ENCODE data around the gene PTPA. TPM values are rescaled to one million over a fixed set of nuclear protein-coding genes. Genes with fewer than 3 reads are reported as not detected.

Gene PTPA
- total RNA-seq (2014; rRNA removed; shearing (Covaris generic); ENCODE audit: low replicate concordance): 62.7 and 98.6 TPM in 2 replicates

DNA sequence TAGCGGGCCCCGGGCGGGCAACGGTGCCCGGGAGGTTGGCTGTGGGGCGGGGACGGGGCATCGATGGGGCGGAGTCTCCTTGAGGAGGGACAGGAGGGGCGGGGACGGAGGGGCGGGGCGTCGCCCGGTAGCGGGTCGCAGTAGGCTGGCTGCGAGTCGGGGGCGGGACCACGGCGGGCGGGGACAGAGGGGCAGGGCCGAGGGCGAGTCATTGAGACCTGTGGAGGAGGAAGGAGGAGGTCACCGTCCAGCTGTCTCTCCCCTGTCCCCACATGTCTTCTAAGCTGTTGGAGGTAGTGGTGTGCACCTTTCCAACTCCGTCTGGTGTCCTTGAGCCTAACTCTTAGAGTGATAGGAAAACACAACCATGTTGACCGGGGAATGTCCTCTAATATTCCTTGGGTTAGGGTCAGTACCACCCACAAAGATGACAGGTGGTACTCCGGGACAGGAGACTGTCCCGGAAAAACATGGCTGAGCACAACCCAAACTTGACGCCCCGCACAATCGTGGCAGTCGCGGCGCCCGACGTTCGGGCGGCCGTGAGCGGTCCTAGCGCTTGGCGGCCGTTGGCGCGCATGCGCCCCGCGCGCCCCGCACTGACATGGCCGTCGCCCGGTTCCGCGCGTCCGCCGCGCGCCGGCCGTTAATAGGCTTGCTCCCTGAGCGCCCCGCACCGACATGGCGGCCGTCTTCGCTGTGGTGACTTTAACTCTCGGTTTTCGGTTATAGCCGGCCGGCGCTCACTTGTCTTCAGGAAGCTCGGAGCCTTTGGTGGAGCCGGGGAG lies at the start of gene PTPA, which contains the start of gene CRAT:
Gene PTPA (plus strand): TSS at position 676 of the 788 bp plus-strand sequence. CDS start 186 bp downstream, outside the sequence.
Gene CRAT (minus strand): TSS at position 54 of the 788 bp plus-strand sequence. CDS start 284 bp downstream, outside the sequence.
- Histone ChIP-seq H2AFZ (ENCODE audit: low read length) (peak within 1 kb of the TSS; percentile 62), H4K20me1 (ENCODE audit: insufficient read depth, low read depth, low read length) (no peaks in the 10 kb centered on the region), H3K27ac (ENCODE audit: low read length) (peak within 1 kb of the TSS; percentile 74), H3K4me3 (ENCODE audit: low read length) (peak within 1 kb of the TSS; percentile 92), H3K9me3 (ENCODE audit: low read length) (no peaks in the 10 kb centered on the region), H3K4me2 (ENCODE audit: low read depth, low read length, poor library complexity, severe bottlenecking) (peak within 1 kb of the TSS; percentile 85), H3K36me3 (ENCODE audit: insufficient read depth, low read length) (no peaks in the 10 kb centered on the region), H3K9me2 (replicated peaks; ENCODE audit: insufficient read depth, low read length) (no peaks in the 10 kb centered on the region), H3K27me3 (ENCODE audit: low read length) (no peaks in the 10 kb centered on the region), H3K9ac (ENCODE audit: low read length) (peak within 1 kb of the TSS; percentile 96), H3K79me2 (ENCODE audit: low read length) (peaks cover 46% of the 10 kb centered on the region), H3K4me1 (ENCODE audit: low read length) (peaks cover 31% of the 10 kb centered on the region)
- peak; percentile 96 for DNase-seq

DNA sequence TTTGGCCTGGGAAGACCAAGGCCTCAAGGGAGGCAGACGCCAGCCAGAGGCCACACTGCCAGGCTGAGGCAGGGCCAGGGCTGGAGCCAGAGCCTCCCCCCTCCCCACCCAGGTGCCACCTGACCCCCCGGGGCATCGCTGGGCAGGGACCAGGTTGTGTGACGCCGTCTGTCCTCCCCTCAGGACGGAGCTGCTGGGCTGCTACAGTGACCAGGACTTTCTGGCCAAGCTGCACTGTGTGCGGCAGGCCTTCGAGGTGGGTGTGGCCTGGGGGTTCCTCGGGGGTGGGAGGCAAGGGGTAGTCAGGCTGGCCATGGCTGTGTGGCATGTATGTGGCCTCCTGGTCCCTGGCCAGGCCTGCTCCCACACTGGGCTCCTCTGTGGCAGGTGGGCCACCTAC lies 48.2 kb upstream of the PTPA start:
- Histone ChIP-seq H3K9me2 (replicated peaks; ENCODE audit: insufficient read depth, low read length) (no peaks in the 10 kb centered on the region), H3K9ac (ENCODE audit: low read length) (no peak overlapping the region), H4K20me1 (ENCODE audit: insufficient read depth, low read depth, low read length) (no peaks in the 10 kb centered on the region), H3K36me3 (ENCODE audit: insufficient read depth, low read length) (peaks cover 6% of the 10 kb centered on the region; the same call in 1 of the 2 replicates), H3K9me3 (ENCODE audit: low read length) (no peaks in the 10 kb centered on the region), H3K27me3 (ENCODE audit: low read length) (no peaks in the 10 kb centered on the region), H3K4me3 (ENCODE audit: low read length) (no peak overlapping the region), H3K27ac (ENCODE audit: low read length) (no peak overlapping the region), H3K4me2 (ENCODE audit: low read depth, low read length, poor library complexity, severe bottlenecking) (no peak overlapping the region), H2AFZ (ENCODE audit: low read length) (no peak overlapping the region), H3K79me2 (ENCODE audit: low read length) (no peaks in the 10 kb centered on the region), H3K4me1 (ENCODE audit: low read length) (no peaks in the 10 kb centered on the region)
- DNase-seq: no peak

- H3K4me2 ChIP-seq (ENCODE audit: low read depth, low read length, poor library complexity, severe bottlenecking): no peak overlapping the region
- H2AFZ ChIP-seq (ENCODE audit: low read length): no peak overlapping the region
- no peaks in the 10 kb centered on the region for H3K9me3 ChIP-seq (ENCODE audit: low read length)
- no peak overlapping the region for H3K27ac ChIP-seq (ENCODE audit: low read length)
- peaks cover 6% of the 10 kb centered on the region; the same call in 1 of the 2 replicates for H3K36me3 ChIP-seq (ENCODE audit: insufficient read depth, low read length)
- H3K4me1 ChIP-seq (ENCODE audit: low read length): no peaks in the 10 kb centered on the region
- H3K27me3 ChIP-seq (ENCODE audit: low read length): no peaks in the 10 kb centered on the region
- DNase-seq: no peak
- no peaks in the 10 kb centered on the region for H3K9me2 ChIP-seq (replicated peaks; ENCODE audit: insufficient read depth, low read length)
- H3K9ac ChIP-seq (ENCODE audit: low read length): no peak overlapping the region
- H3K4me3 ChIP-seq (ENCODE audit: low read length): no peak overlapping the region
- H4K20me1 ChIP-seq (ENCODE audit: insufficient read depth, low read depth, low read length): no peaks in the 10 kb centered on the region
- no peaks in the 10 kb centered on the region for H3K79me2 ChIP-seq (ENCODE audit: low read length)
Measured at GRCh38 chr9:129064499-129064908, 46.7 kb upstream of the PTPA start.

DNA sequence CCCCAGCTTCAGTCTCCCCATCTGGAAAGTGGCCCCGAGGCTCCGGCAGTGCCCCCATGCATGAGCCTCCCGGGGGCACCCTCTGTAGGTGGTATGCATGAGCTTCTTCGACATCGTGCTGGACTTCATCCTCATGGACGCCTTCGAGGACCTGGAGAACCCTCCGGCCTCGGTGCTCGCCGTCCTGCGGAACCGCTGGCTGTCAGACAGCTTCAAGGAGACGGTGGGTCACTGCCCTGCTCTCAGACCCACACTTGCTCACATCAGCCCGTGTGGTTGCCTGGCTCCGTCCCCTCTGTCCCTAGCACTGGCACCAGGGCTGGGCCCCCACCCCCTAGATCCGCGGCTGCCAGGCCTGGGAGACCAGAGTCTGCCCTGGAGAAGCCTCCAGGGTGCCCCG lies 43.1 kb upstream of the PTPA start:
- H3K79me2 ChIP-seq (ENCODE audit: low read length): no peaks in the 10 kb centered on the region
- H3K27me3 ChIP-seq (ENCODE audit: low read length): no peaks in the 10 kb centered on the region
- H3K4me3 ChIP-seq (ENCODE audit: low read length): no peak overlapping the region
- H3K27ac ChIP-seq (ENCODE audit: low read length): no peak overlapping the region
- no peaks in the 10 kb centered on the region for H3K4me1 ChIP-seq (ENCODE audit: low read length)
- DNase-seq: no peak
- no peaks in the 10 kb centered on the region for H4K20me1 ChIP-seq (ENCODE audit: insufficient read depth, low read depth, low read length)
- no peaks in the 10 kb centered on the region for H3K9me3 ChIP-seq (ENCODE audit: low read length)
- no peak overlapping the region for H3K9ac ChIP-seq (ENCODE audit: low read length)
- no peak overlapping the region for H2AFZ ChIP-seq (ENCODE audit: low read length)
- peaks cover 2% of the 10 kb centered on the region; the same call in 1 of the 2 replicates for H3K36me3 ChIP-seq (ENCODE audit: insufficient read depth, low read length)
- no peak overlapping the region for H3K4me2 ChIP-seq (ENCODE audit: low read depth, low read length, poor library complexity, severe bottlenecking)
- H3K9me2 ChIP-seq (replicated peaks; ENCODE audit: insufficient read depth, low read length): no peaks in the 10 kb centered on the region

DNA sequence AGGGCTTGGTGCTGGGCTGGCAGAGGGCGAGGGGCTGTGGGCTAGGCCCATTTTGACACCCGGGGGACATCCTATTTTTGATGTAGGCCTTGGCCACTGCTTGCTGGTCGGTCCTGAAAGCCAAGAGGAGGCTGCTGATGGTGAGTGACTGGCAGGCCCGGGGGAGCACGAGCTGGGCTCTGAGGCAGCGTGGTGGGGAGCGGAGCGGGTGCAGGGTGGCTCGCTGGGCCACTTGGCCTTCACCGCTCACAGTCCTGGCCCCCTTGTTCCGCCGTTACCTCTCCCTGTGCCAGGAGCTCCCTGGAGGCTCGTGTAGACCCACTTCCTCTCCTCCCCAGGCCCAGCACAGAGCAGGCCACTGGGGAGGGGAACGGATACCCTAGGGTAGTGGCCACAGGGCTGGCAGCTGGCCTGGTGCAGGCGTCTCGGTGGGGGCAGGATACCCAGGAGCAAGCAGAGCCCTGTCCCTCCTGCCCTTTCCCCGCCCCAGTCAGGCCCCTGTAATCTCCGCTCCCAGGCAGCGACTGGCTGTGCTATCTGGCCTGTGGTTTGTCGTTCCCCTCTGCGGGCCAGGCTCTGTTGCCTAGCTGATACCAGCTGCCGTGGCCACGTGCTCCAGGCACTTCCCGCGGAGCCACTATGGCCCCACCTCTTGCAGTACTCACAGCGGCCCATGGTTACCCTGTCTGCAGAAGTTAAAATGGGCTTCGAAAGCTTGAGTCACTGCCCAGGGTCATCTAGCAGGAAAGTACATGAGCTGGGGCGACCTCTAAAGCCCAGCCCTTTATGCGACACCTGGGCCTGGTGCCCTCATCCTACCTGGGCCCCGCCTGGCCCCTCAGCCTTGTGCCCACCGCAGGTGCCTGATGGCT lies 42.0 kb upstream of the PTPA start:
- no peaks in the 10 kb centered on the region for H3K79me2 ChIP-seq (ENCODE audit: low read length)
- no peaks in the 10 kb centered on the region for H3K9me2 ChIP-seq (replicated peaks; ENCODE audit: insufficient read depth, low read length)
- no peak overlapping the region for H3K4me3 ChIP-seq (ENCODE audit: low read length)
- H4K20me1 ChIP-seq (ENCODE audit: insufficient read depth, low read depth, low read length): no peaks in the 10 kb centered on the region
- H3K4me2 ChIP-seq (ENCODE audit: low read depth, low read length, poor library complexity, severe bottlenecking): no peak overlapping the region
- H2AFZ ChIP-seq (ENCODE audit: low read length): no peak overlapping the region
- no peaks in the 10 kb centered on the region for H3K4me1 ChIP-seq (ENCODE audit: low read length)
- no peak overlapping the region for H3K27ac ChIP-seq (ENCODE audit: low read length)
- peaks cover 2% of the 10 kb centered on the region; the same call in 1 of the 2 replicates for H3K36me3 ChIP-seq (ENCODE audit: insufficient read depth, low read length)
- no peaks in the 10 kb centered on the region for H3K9me3 ChIP-seq (ENCODE audit: low read length)
- H3K27me3 ChIP-seq (ENCODE audit: low read length): no peaks in the 10 kb centered on the region
- no peak overlapping the region for H3K9ac ChIP-seq (ENCODE audit: low read length)
- no peak for DNase-seq

- Histone ChIP-seq H3K36me3 (ENCODE audit: insufficient read depth, low read length) (no peaks in the 10 kb centered on the region), H3K4me1 (ENCODE audit: low read length) (no peaks in the 10 kb centered on the region), H4K20me1 (ENCODE audit: insufficient read depth, low read depth, low read length) (no peaks in the 10 kb centered on the region), H3K4me3 (ENCODE audit: low read length) (no peak overlapping the region), H3K27ac (ENCODE audit: low read length) (no peak overlapping the region), H3K4me2 (ENCODE audit: low read depth, low read length, poor library complexity, severe bottlenecking) (no peak overlapping the region), H2AFZ (ENCODE audit: low read length) (no peak overlapping the region), H3K79me2 (ENCODE audit: low read length) (no peaks in the 10 kb centered on the region), H3K9me2 (replicated peaks; ENCODE audit: insufficient read depth, low read length) (no peaks in the 10 kb centered on the region), H3K9me3 (ENCODE audit: low read length) (no peaks in the 10 kb centered on the region), H3K9ac (ENCODE audit: low read length) (no peak overlapping the region), H3K27me3 (ENCODE audit: low read length) (no peaks in the 10 kb centered on the region)
- no peak for DNase-seq
Measured at GRCh38 chr9:129069862-129070641, 41.2 kb upstream of the PTPA start.

DNA sequence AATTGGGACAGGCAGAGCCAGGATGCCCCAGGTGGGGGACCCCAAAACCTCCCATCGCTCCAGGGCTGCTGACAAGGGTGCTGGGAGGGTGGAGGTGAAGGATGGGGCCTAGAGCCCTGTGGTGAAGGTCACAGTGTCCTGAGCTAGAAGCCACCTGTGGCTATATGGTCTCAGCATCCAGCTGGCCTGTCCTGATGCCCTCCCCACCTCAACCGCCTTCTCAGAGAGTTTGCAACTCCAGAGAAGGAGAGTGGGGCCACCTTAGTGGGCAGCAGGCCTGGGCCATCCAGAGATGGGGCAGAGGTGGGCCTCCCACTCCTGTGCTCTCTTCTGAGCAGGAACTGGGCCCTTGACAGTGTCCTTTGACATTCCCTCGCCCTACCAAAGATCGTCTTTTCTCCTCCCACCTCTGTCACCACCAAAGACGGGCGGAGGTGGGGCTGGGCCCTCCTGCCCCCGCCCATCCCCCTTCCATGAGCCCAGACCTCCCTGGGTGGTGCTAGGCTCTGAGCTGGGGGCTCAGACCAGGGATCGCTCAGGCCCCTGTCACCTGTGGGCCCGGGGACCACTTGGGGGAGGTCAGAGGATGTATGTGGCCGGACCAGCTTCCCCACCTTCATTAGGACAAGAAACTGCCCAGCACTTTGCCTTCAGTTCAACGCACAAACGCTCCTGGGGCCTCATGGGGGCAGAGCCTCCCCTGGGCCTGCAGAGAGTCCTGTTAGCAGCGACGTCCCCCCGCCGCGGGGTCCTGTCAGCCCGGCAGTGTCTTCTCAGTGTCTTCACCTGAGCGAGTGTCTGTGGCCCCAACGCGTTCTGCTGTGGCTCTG lies 40.3 kb upstream of the PTPA start:
- no peaks in the 10 kb centered on the region for H3K9me2 ChIP-seq (replicated peaks; ENCODE audit: insufficient read depth, low read length)
- DNase-seq: no peak
- no peak overlapping the region for H3K9ac ChIP-seq (ENCODE audit: low read length)
- no peaks in the 10 kb centered on the region for H3K4me1 ChIP-seq (ENCODE audit: low read length)
- no peaks in the 10 kb centered on the region for H4K20me1 ChIP-seq (ENCODE audit: insufficient read depth, low read depth, low read length)
- H3K4me2 ChIP-seq (ENCODE audit: low read depth, low read length, poor library complexity, severe bottlenecking): no peak overlapping the region
- H3K4me3 ChIP-seq (ENCODE audit: low read length): no peak overlapping the region
- H3K36me3 ChIP-seq (ENCODE audit: insufficient read depth, low read length): no peaks in the 10 kb centered on the region
- no peak overlapping the region for H2AFZ ChIP-seq (ENCODE audit: low read length)
- H3K27ac ChIP-seq (ENCODE audit: low read length): no peak overlapping the region
- no peaks in the 10 kb centered on the region for H3K79me2 ChIP-seq (ENCODE audit: low read length)
- H3K27me3 ChIP-seq (ENCODE audit: low read length): no peaks in the 10 kb centered on the region
- H3K9me3 ChIP-seq (ENCODE audit: low read length): no peaks in the 10 kb centered on the region

Measured in Karpas-422 (cell line).